Activated T-cell treated with anti-CD3 and anti-CD28 coated beads, Interleukin-2, amount 50 U/mL, for 1 hour (primary cell): ENCODE results near the gene SUPT4H1.

ENCODE experiments used
- DNase-seq: peaks from one replicate; pipeline ENCODE4 v3.0.0-alpha.2; 2020

SUPT4H1 gene

GRCh38 chr17:58380207-58381123 lies 28.5 kb upstream of the SUPT4H1 start:
- no peak for DNase-seq

GRCh38 chr17:58379511-58379824 lies 27.5 kb upstream of the SUPT4H1 start:
- no peak for DNase-seq

- no peak for DNase-seq
These were observed 26.9 kb upstream of the SUPT4H1 start for GRCh38 chr17:58378733-58379510.

GRCh38 chr17:58377661-58378060 lies 25.7 kb upstream of the SUPT4H1 start:
- no peak for DNase-seq

GRCh38 chr17:58377093-58377601 lies 25.1 kb upstream of the SUPT4H1 start:
- no peak for DNase-seq

GRCh38 chr17:58376472-58377000 lies 24.5 kb upstream of the SUPT4H1 start:
- DNase-seq: no peak

GRCh38 chr17:58375811-58376210 lies 23.8 kb upstream of the SUPT4H1 start:
- no peak for DNase-seq

GRCh38 chr17:58375256-58375655 lies 23.3 kb upstream of the SUPT4H1 start:
- DNase-seq: no peak

- no peak for DNase-seq
These were observed 21.9 kb upstream of the SUPT4H1 start for GRCh38 chr17:58373923-58374322.

GRCh38 chr17:58373003-58373402 lies 21.0 kb upstream of the SUPT4H1 start:
- DNase-seq: no peak

- no peak for DNase-seq
These were observed 19.4 kb upstream of the SUPT4H1 start for GRCh38 chr17:58371300-58371950.

- DNase-seq: no peak
These were observed 18.7 kb upstream of the SUPT4H1 start for GRCh38 chr17:58370716-58371115.

GRCh38 chr17:58370309-58370708 lies 18.3 kb upstream of the SUPT4H1 start:
- DNase-seq: no peak

- DNase-seq: no peak
These were observed 17.4 kb upstream of the SUPT4H1 start for GRCh38 chr17:58369214-58370031.

- DNase-seq: no peak
These were observed 16.8 kb upstream of the SUPT4H1 start for GRCh38 chr17:58368860-58369213.

GRCh38 chr17:58367461-58367860 lies 15.5 kb upstream of the SUPT4H1 start:
- no peak for DNase-seq

- DNase-seq: no peak
These were observed 14.1 kb upstream of the SUPT4H1 start for GRCh38 chr17:58365980-58366595.

GRCh38 chr17:58365185-58365979 lies 13.4 kb upstream of the SUPT4H1 start:
- DNase-seq: no peak

GRCh38 chr17:58364270-58364942 lies 12.4 kb upstream of the SUPT4H1 start:
- DNase-seq: no peak

GRCh38 chr17:58363457-58364185 lies 11.6 kb upstream of the SUPT4H1 start:
- no peak for DNase-seq
